SK-N-SH (cell line): Measurements from ENCODE around the gene PHLDA3.
"Not testable (repeated sequence)": the region's sequence is repeated elsewhere in the genome, so short reads cannot be mapped to it uniquely, and the experiment has no call there.

Source experiments
- CTCF ChIP-seq: fragments of 200-600 bp; sonication (generic); IDR thresholded peaks from 2 replicates; pipeline ENCODE4 v1.6.1; 2017; ENCODE audit warnings: antibody characterized with exemption, mild to moderate bottlenecking, moderate library complexity
- JUND ChIP-seq: IDR thresholded peaks from 2 replicates; pipeline ENCODE4 v1.4.0; 2012

GRCh38 chr1:201478666-201479065 is 9.7 kb upstream of the PHLDA3 start:
- not testable (repeated sequence) for TF ChIP-seq CTCF, JUND
